HepG2 (cell line): ENCODE measurements around the gene PHF10. TPM values are rescaled to one million over a fixed set of nuclear protein-coding genes. Genes with fewer than 3 reads are reported as not detected.
A peak's percentile ranks its signal among the peaks of the same experiment; 100 is the strongest.

ENCODE experiments used
- BCL6 ChIP-seq: IDR thresholded peaks from 2 replicates; pipeline ENCODE4 v1.6.1; 2016; ENCODE audit warnings: missing genetic modification reagents, missing compliant biosample characterization
- CBX5 ChIP-seq: sonication (generic); formaldehyde crosslinking; IDR thresholded peaks from 2 replicates; pipeline ENCODE4 v1.4.0; 2020; ENCODE audit warnings: missing genetic modification reagents, borderline replicate concordance
- CREM ChIP-seq, 2 experiments: sonication (generic) in 1 of 2; formaldehyde crosslinking in 1 of 2; IDR thresholded peaks; 2 replicates each; pipeline versions ENCODE4 v1.4.0 to v1.6.1; 2016 to 2020; ENCODE audit warnings: antibody characterized with exemption in 1 of 2, mild to moderate bottlenecking in 1 of 2, missing genetic modification reagents in 1 of 2
- IKZF1 ChIP-seq: fragments of 450-650 bp; IDR thresholded peaks from 2 replicates; pipeline ENCODE4 v1.7.1; 2016
- POGZ ChIP-seq: sonication (generic); formaldehyde crosslinking; IDR thresholded peaks from 2 replicates; pipeline ENCODE4 v1.4.0; 2020; ENCODE audit warnings: mild to moderate bottlenecking, missing genetic modification reagents
- PTBP1 ChIP-seq: fragments of 200-400 bp; formaldehyde crosslinking; IDR thresholded peaks from 2 replicates; pipeline ENCODE4 v1.6.1; 2018; ENCODE audit warnings: low read length, low read depth; ENCODE audit not compliant: poor library complexity, severe bottlenecking
- SPEN ChIP-seq: sonication (generic); formaldehyde crosslinking; IDR thresholded peaks from 2 replicates; pipeline ENCODE4 v1.5.1; 2020; ENCODE audit warnings: low read depth, mild to moderate bottlenecking, missing genetic modification reagents
- ZNF18 ChIP-seq: sonication (generic); formaldehyde crosslinking; IDR thresholded peaks from 2 replicates; pipeline ENCODE4 v1.8.0; 2022; ENCODE audit warnings: mild to moderate bottlenecking, missing genetic modification reagents; ENCODE audit not compliant: insufficient replicate concordance
- ZNF24 ChIP-seq: fragments of 450-650 bp; IDR thresholded peaks from 2 replicates; pipeline ENCODE4 v1.6.1; 2017; ENCODE audit warnings: antibody characterized with exemption, mild to moderate bottlenecking
- ZNF607 ChIP-seq: sonication (generic); formaldehyde crosslinking; IDR thresholded peaks from 2 replicates; pipeline ENCODE4 v1.5.1; 2020; ENCODE audit warnings: missing genetic modification reagents, mild to moderate bottlenecking, borderline replicate concordance
- ZNF644 ChIP-seq: IDR thresholded peaks from 2 replicates; pipeline ENCODE4 v1.6.1; 2016; ENCODE audit warnings: low read depth
- ZNF782 ChIP-seq: sonication (generic); formaldehyde crosslinking; IDR thresholded peaks from 2 replicates; pipeline ENCODE4 v1.4.0; 2020; ENCODE audit warnings: missing genetic modification reagents, mild to moderate bottlenecking, borderline replicate concordance
- polyA plus RNA-seq, 8 experiments: library from polyadenylated mRNA; depleted of rRNA in 3 of 8; stranded (reverse) in 7 of 8; unstranded in 1 of 8; fragments of >200 nt; fragmentation: Illumina TruSeq in 4 of 8; extraction: Trizol in 4 of 8; gene quantifications; 2 replicates each; pipeline versions ENCODE4 v1.2.1 to v1.2.3, GENCODE V29; 2011 to 2016; ENCODE audit warnings: low read depth in 4 of 8, missing spikeins in 1 of 8, mixed read lengths in 1 of 8; ENCODE audit not compliant: insufficient read depth in 1 of 8
- total RNA-seq, 5 experiments: library from RNA; depleted of rRNA; stranded (reverse); fragments of >200 nt; fragmentation: Illumina TruSeq; extraction: Trizol; gene quantifications; 2 replicates each; pipeline ENCODE4 v1.2.3, GENCODE V29; 2016; ENCODE audit warnings: low read depth in 1 of 5
- TF ChIP-seq, protein P1 (sequence below): IDR thresholded peaks from 2 replicates; pipeline ENCODE4 v1.6.1; 2012; ENCODE audit warnings: low read depth, low read length, improper control_type of control experiment
- TF ChIP-seq, protein P2 (sequence below): fragments of 450-650 bp; IDR thresholded peaks from 2 replicates; pipeline ENCODE4 v1.6.1; 2016
- TF ChIP-seq, protein P3 (sequence below): sonication (generic); formaldehyde crosslinking; IDR thresholded peaks from 2 replicates; pipeline ENCODE4 v1.5.0; 2020; ENCODE audit warnings: missing genetic modification reagents, mild to moderate bottlenecking, borderline replicate concordance
- TF ChIP-seq, protein P4 (sequence below): IDR thresholded peaks from 2 replicates; pipeline ENCODE4 v1.6.1; 2016; ENCODE audit warnings: low read depth, control low read depth
- TF ChIP-seq, protein P5 (sequence below): sonication (generic); formaldehyde crosslinking; IDR thresholded peaks from 2 replicates; pipeline ENCODE4 v1.5.1; 2020; ENCODE audit warnings: missing genetic modification reagents, mild to moderate bottlenecking, borderline replicate concordance

The PHF10 gene
- total and polyA plus RNA-seq, 2 of the 13 experiments (the other 11 are each of a cell fraction or from before 2014, with no cell fraction given), result 42.1 to 84.1 TPM

DNA sequence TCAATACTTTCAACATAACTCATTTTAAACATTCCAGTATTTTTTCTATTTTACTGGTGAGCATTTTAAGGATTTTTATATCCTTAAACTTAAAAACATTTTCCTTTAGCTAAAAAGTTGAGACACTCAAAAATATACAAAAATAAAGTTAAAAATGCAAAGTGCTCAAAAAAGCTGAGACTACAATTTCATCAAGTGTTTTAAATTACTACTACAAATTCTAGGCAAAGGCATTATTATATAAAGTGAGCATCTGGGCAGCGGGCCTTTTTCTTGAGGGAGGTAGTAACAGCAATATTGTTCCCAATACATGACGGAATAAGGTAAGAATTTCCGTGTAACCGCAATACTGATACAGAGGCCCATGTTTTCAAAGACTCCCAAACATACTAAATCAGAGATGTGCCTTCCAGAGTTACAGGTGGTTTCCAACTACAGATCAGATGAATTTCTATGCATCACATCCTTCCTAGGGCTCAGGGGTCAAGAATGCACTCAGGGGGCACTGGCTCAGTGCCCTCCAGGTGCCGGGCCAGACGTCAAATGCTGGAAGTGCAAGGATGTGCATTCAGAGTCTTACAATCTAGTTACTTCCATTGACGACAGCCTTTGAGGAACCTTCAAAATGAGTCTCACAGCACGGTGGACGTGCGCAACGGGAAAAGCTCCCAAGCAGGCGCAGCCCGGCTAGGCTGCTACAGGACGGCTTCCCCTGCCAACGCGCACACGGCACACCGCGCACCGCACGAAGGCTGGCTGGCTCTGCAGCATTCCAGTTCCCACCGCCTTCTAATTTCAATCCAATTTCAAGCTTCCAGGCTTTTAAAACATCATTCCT, 1.7 kb downstream of the PHF10 start (continued):
- TF ChIP-seq, protein P1, sequence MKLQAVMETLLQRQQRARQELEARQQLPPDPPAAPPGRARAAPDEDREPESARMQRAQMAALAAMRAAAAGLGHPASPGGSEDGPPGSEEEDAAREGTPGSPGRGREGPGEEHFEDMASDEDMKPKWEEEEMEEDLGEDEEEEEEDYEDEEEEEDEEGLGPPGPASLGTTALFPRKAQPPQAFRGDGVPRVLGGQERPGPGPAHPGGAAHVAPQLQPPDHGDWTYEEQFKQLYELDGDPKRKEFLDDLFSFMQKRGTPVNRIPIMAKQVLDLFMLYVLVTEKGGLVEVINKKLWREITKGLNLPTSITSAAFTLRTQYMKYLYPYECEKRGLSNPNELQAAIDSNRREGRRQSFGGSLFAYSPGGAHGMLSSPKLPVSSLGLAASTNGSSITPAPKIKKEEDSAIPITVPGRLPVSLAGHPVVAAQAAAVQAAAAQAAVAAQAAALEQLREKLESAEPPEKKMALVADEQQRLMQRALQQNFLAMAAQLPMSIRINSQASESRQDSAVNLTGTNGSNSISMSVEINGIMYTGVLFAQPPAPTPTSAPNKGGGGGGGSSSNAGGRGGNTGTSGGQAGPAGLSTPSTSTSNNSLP, result no peak
- no peak for TF ChIP-seq ZNF644 (CRISPR knock-in tag)
- TF ChIP-seq SPEN (CRISPR knock-in tag), result no peak
- TF ChIP-seq ZNF18, result peak; percentile 17
- TF ChIP-seq POGZ (CRISPR knock-in tag), result no peak; the same call in 1 of the 2 replicates
- TF ChIP-seq, protein P2, sequence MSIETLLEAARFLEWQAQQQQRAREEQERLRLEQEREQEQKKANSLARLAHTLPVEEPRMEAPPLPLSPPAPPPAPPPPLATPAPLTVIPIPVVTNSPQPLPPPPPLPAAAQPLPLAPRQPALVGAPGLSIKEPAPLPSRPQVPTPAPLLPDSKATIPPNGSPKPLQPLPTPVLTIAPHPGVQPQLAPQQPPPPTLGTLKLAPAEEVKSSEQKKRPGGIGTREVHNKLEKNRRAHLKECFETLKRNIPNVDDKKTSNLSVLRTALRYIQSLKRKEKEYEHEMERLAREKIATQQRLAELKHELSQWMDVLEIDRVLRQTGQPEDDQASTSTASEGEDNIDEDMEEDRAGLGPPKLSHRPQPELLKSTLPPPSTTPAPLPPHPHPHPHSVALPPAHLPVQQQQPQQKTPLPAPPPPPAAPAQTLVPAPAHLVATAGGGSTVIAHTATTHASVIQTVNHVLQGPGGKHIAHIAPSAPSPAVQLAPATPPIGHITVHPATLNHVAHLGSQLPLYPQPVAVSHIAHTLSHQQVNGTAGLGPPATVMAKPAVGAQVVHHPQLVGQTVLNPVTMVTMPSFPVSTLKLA, result no peak
- TF ChIP-seq, protein P3, sequence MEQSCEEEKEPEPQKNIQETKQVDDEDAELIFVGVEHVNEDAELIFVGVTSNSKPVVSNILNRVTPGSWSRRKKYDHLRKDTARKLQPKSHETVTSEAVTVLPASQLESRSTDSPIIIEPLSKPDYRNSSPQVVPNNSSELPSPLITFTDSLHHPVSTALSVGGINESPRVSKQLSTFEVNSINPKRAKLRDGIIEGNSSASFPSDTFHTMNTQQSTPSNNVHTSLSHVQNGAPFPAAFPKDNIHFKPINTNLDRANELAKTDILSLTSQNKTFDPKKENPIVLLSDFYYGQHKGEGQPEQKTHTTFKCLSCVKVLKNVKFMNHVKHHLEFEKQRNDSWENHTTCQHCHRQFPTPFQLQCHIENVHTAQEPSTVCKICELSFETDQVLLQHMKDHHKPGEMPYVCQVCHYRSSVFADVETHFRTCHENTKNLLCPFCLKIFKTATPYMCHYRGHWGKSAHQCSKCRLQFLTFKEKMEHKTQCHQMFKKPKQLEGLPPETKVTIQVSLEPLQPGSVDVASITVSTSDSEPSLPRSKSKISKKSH (CRISPR knock-in tag), result no peak
- no peak for TF ChIP-seq BCL6 (CRISPR knock-in tag)
- 0 out of 2 replicates have a peak, but pooled peaks have one; percentile 12 for TF ChIP-seq ZNF607 (CRISPR knock-in tag)
- TF ChIP-seq CREM (IDR thresholded peaks at IDR 0.05), result no peak
- no peak for TF ChIP-seq CREM (CRISPR knock-in tag; IDR thresholded peaks at IDR 0.05)
- no peak for TF ChIP-seq ZNF24
- TF ChIP-seq CBX5 (CRISPR knock-in tag), result no peak
- TF ChIP-seq, protein P4, sequence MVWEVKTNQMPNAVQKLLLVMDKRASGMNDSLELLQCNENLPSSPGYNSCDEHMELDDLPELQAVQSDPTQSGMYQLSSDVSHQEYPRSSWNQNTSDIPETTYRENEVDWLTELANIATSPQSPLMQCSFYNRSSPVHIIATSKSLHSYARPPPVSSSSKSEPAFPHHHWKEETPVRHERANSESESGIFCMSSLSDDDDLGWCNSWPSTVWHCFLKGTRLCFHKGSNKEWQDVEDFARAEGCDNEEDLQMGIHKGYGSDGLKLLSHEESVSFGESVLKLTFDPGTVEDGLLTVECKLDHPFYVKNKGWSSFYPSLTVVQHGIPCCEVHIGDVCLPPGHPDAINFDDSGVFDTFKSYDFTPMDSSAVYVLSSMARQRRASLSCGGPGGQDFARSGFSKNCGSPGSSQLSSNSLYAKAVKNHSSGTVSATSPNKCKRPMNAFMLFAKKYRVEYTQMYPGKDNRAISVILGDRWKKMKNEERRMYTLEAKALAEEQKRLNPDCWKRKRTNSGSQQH (CRISPR knock-in tag), result no peak
- TF ChIP-seq ZNF782 (CRISPR knock-in tag), result no peak
- TF ChIP-seq, protein P5, sequence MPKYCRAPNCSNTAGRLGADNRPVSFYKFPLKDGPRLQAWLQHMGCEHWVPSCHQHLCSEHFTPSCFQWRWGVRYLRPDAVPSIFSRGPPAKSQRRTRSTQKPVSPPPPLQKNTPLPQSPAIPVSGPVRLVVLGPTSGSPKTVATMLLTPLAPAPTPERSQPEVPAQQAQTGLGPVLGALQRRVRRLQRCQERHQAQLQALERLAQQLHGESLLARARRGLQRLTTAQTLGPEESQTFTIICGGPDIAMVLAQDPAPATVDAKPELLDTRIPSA (CRISPR knock-in tag), result no peak
- TF ChIP-seq PTBP1, result no peak
- TF ChIP-seq IKZF1, result no peak
